HTERT RPE-1 (cell line): ENCODE data around the gene CORO2B.
"Not testable (repeated sequence)": the region's sequence is repeated elsewhere in the genome, so short reads cannot be mapped to it uniquely, and the experiment has no call there.

Experiments
- in situ Hi-C: fragments of 300-500 bp; cut with MboI; formaldehyde crosslinking; loops from 4 replicates; pipeline ENCODE4 v1.14.3; 2020; ENCODE audit warnings: low sequenced_read_pairs

CORO2B gene

GRCh38 chr15:68604840-68605478 is 26.2 kb downstream of the CORO2B start:
- in situ Hi-C loops = not testable (repeated sequence)

GRCh38 chr15:68606375-68606774 is 27.6 kb downstream of the CORO2B start:
- in situ Hi-C loops = no loop called here

GRCh38 chr15:68608206-68608843 is 29.5 kb downstream of the CORO2B start:
- in situ Hi-C loops = no loop called here

GRCh38 chr15:68608844-68609232 is 30.0 kb downstream of the CORO2B start:
- in situ Hi-C loops = no loop called here

- in situ Hi-C loops = no loop called here
Observed at GRCh38 chr15:68609629-68610028, 30.8 kb downstream of the CORO2B start.

- in situ Hi-C loops = no loop called here
Observed at GRCh38 chr15:68610825-68611224, 32.0 kb downstream of the CORO2B start.

GRCh38 chr15:68612503-68612902 is 33.7 kb downstream of the CORO2B start:
- in situ Hi-C loops = no loop called here

- in situ Hi-C loops = no loop called here
Observed at GRCh38 chr15:68612979-68613740, 34.4 kb downstream of the CORO2B start.

GRCh38 chr15:68614286-68615035 is 35.7 kb downstream of the CORO2B start:
- in situ Hi-C loops = no loop called here

- in situ Hi-C loops = no loop called here
Observed at GRCh38 chr15:68615301-68615700, 36.5 kb downstream of the CORO2B start.

- in situ Hi-C loops = no loop called here
Observed at GRCh38 chr15:68615811-68616210, 37.0 kb downstream of the CORO2B start.

- in situ Hi-C loops = no loop called here
Observed at GRCh38 chr15:68616397-68616796, 37.6 kb downstream of the CORO2B start.

GRCh38 chr15:68617001-68617400 is 38.2 kb downstream of the CORO2B start:
- in situ Hi-C loops = no loop called here

GRCh38 chr15:68617777-68618176 is 39.0 kb downstream of the CORO2B start:
- in situ Hi-C loops = no loop called here

GRCh38 chr15:68618394-68618793 is 39.6 kb downstream of the CORO2B start:
- in situ Hi-C loops = no loop called here

GRCh38 chr15:68618908-68619698 is 40.3 kb downstream of the CORO2B start:
- in situ Hi-C loops = no loop called here

GRCh38 chr15:68620721-68621527 is 42.1 kb downstream of the CORO2B start:
- in situ Hi-C loops = no loop called here

GRCh38 chr15:68621535-68621934 is 42.7 kb downstream of the CORO2B start:
- in situ Hi-C loops = no loop called here

- in situ Hi-C loops = no loop called here
Observed at GRCh38 chr15:68623301-68623892, 44.6 kb downstream of the CORO2B start.
